Superior temporal gyrus (tissue), 1 donor: ENCODE data around the gene AK5.
"Not testable (repeated sequence)": the region's sequence is repeated elsewhere in the genome, so short reads cannot be mapped to it uniquely, and the experiment has no call there.

ENCODE experiments used
- DNase-seq: peaks from one replicate; pipeline ENCODE4 v3.0.0-alpha.2; 2016; ENCODE audit errors: extremely low spot score

AK5 gene

DNA sequence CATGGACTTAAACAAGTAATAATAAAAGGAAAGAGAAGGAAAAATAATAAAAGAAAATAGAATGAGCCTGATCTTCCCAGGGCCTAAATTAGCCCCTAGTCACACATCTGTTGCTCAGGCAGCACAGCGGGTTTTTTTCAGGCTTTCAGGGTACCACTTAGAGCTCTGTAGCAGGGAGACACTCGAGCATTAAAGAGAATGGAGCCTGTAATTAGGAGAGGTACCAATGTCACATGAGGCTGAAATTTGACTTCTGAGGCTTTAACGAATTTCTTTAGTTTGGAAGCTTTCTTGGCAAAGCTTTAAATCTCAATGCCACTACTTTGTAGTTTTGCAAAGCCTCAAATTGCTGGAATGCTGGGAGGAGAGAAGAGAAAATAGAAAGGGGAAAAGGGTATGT lies 116.3 kb downstream of the AK5 start:
- DNase-seq, result no peak

- DNase-seq, result peak; percentile 94
These were observed 117.6 kb downstream of the AK5 start for GRCh38 chr1:77399250-77400086.

DNA sequence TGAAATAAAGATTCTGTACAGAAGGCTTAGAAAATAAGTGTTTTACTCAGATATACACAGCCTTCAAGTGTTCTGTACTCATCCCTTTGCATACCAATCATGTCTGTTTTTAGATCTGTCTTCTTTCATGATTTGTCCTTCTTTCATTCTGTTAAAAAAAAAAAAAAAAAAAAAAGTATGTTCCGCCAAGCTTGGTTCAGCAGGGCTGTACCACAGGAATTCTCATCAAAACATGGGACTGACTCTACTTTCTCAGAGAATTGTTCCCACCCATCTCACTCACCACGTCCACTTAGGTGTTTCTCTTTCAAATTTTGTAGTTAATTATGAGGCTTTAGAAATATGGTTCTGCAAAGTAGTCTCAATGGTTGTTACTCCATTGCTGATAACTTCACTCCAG lies 119.0 kb downstream of the AK5 start:
- no peak for DNase-seq

DNA sequence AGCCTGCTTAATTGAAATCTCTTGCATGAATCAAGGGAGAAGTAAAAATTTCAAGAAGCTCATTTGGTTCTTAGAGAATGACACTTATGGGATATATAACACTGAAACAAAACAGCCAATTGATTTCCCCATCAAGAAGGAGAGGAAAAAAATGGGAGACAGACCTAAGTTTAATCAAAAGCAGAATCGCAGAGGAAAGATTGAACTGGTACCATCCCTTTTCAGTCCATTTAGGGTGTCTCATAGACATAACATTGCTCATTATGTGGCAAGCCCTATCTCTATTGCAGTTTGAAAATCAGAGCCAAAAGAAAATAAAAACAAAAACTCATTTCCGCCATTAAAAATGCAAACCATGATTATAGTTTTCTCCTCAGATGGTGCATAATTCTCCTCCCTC lies 119.6 kb downstream of the AK5 start:
- no peak for DNase-seq

DNA sequence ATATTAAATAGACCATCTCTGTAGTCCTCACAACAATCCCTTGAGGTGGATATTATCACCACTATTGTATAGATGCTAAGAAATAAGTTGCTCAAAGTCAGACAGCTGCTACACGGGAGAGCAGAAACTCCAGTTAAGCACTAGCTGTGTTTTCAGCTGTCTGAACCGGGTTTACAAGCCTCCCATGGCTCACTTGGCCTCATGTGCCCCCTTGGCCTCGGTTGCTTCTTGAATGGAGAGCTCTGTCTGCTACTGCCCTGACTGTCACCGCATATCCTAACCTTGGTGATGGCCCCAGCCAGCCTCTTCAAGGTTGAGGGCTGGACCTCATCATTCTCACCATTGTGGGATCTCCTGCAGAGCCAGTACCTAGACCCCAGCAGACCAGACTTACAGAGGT lies 123.4 kb downstream of the AK5 start:
- no peak for DNase-seq

GRCh38 chr1:77406661-77407060 lies 124.8 kb downstream of the AK5 start:
- no peak for DNase-seq

DNA sequence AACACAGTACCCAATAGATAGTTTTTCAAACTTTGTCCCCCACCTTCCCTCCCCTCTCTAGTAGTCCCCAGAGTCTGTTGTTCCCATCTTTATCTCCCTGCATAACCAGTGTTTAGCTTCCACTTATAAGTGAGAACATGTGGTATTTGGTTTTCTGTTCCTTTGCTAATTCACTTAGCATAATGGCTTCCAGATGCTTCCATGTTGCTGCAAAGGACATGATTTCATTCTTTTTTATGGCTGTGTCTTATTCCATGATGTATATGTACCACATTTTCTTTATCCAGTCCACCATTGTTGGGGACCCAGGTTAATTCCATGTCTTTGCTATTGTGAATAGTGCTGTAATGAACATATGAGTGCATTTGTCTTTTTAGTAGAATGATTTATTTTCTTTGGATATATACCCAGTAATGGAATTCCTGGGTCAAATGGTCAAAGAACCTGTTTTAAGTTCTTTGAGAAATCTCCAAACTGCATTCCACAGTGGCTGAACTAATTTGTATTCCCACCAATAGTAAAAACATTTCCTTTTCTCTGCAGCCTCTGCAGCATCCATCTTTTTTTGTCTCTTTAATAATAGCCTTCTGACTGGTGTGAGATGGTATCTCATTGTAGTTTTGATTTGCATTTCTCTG lies 126.0 kb downstream of the AK5 start:
- DNase-seq, result no peak

- not testable (repeated sequence) for DNase-seq
These were observed 127.1 kb downstream of the AK5 start for GRCh38 chr1:77408933-77409332.

DNA sequence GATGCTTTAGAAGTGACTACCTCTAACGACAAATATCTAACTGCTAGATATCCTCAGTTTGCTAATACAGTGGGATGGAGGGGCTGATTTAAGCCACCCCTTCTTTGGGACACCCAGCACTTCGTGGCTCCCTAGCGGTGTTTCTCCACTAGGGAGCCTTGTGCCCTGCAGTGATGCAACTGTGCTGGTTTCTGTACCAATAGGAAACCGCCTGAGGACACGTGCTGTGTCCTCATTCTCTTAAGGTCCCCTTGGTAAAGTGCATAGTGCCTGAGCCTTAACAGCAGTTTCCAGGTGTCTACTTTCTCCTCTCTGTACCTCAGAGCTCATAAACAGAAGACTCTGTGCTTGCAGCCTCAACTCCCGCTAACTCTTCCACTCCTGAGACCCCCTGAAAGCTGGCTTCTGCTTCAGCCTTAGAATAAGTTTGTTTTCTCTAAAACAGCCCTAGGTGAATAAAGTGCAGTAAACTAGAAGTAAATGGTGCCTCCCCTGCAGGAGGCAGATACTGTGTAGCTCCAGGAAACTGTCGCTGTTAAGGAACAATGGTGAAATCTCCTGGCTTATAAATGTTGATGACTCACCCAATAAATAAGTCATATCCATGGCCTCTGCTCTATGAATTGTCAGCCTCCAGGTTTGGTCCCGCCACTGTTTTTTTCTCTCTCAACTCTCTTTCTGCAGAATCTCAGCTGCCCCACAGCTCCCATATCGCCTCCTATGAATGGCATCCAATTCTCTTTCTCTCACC lies 130.4 kb downstream of the AK5 start:
- DNase-seq, result no peak

GRCh38 chr1:77412820-77413530 lies 131.2 kb downstream of the AK5 start:
- DNase-seq, result no peak

DNA sequence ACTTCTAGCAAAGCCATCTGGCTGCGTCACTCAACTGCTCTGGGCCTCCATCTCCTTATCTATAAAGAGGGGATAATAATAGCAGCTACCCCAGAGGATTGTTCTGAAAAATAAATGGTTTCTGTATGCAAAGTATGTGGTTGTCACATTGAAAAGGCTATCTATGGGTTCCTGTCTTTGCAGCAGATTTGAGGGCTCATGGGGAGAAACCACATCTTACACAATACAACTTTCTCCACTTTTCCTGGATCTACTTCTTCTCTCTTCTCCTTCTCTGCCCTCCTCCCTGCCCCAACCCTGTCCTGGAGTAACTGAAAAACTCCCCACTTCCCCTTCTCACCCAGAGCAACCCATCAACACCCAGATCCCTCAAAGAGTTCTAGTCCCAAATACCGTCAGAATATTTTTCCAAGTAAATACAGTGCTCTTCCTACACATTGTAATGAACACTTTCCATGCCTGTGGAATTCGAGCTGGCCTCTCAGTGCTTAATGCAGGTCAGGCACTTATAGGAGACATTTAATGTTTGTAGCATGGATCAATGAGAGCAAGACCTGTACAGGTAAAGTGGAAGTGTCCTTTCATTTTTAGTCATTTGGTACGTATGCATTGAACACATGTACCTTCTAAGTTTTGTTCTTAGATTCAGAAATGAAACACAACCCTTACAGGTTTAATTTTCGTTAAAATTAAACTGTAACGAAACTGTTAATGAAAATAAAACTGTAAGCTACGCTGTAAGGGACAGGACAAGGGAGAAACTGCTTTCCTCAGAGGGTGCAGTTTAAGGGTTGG lies 131.9 kb downstream of the AK5 start:
- no peak for DNase-seq

DNA sequence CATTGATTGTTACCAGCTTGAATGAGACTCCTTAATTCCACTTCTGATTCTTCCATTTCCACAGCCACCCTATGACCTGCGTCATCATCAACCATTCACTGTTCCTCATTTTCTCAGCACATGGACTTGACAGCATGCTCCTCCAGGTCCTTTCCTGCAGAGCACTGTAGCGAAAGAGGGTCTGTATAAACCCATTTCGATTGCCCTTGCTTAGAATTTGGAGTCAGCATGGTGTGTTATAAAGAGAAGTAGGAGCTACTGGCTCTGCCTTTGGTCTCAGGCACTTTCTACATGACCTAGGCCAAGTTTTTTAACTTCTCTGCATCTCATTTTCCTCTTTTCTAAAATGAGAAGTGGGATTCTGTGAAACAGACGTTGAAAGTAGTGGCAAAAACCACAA lies 133.8 kb downstream of the AK5 start:
- no peak for DNase-seq

- DNase-seq, result no peak
These were observed 135.1 kb downstream of the AK5 start for GRCh38 chr1:77416692-77417450.

GRCh38 chr1:77418055-77418454 lies 136.2 kb downstream of the AK5 start:
- DNase-seq, result not testable (repeated sequence)

DNA sequence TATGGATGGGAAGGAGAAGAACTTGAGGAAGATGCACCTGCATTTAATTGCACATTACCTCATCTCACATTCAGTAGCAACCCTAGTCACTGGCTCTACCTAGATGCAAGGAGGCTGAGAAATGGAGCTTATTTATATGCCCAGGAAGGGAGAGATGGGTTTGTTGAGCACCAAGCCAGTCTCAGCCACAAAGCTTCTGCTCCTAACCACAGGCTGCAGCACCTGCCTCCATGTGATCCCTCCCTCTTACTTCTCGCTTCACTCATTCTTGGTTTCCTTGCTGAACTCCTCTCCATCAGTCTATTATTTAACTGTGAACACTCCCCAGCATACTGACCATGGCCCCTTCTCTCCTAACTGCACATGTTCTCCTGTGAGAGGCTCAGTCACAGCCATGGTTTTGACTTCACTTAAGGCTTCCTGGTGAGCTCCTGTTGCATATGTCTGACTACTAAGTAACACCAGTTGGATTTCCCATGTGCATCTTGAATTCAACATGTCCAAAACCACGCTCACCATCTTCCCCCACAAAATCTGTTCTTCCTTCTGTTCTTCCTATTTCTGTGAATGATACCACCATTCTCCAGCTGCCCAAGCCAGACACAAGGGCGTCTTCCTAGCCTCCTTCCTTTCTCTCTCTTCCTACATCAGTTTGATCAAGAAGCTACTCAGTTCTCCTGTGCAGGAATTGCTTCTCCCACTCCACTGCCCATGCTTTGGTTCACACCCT lies 139.8 kb downstream of the AK5 start:
- peak; percentile 64 for DNase-seq

- no peak for DNase-seq
These were observed 142.4 kb downstream of the AK5 start for GRCh38 chr1:77424236-77424635.

DNA sequence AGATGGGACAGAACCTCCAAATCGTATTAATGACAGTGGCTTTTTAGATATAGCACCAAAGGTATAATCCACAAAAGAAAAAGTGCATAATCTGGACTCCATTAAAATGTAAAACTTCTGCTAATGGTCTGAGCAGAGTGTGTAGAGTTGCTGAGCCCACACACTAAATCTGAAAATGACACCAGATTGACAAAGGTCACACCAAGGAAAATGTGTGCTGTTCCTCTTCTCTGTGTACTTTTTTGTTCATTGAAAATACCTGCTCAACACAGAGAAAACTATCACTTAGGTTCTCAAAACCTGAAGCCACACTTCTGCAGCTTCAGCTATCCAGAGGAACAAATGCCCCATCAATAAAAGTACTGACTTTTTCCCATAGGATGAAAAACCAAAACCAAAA lies 146.2 kb downstream of the AK5 start:
- no peak for DNase-seq

DNA sequence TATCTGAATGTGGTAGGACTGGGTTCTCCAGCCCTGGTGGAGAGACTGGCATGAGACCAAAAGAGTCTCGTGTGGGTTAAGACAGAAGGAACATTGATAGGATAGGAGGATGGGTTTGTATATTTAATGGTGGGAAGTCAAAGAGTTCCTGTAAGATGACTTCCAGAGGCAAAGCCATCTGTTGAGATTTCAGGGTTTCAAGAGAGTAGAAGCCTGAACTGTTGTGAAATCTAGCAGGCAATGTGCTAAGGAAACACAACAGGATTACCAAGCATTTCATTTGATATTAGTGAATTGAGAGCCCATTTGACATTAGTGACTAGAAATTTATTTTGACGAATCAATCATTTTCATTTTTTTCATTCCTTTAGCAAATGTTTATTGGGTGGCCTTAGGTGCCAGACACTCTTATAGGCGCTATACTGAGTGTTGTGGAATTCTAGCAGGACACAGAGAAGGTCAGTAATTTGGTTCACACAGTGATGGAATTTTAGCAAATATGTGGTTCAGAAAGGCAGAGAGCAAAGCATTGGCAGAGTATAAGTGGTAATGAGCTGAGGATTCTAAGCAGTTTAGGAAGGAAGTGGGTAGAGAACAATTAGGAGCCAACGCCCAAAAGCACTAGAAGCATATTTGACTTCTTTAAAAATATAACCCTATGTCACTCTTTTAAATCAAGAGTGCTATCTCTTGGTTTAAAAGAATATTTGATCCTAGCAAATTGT lies 149.3 kb downstream of the AK5 start:
- no peak for DNase-seq

DNA sequence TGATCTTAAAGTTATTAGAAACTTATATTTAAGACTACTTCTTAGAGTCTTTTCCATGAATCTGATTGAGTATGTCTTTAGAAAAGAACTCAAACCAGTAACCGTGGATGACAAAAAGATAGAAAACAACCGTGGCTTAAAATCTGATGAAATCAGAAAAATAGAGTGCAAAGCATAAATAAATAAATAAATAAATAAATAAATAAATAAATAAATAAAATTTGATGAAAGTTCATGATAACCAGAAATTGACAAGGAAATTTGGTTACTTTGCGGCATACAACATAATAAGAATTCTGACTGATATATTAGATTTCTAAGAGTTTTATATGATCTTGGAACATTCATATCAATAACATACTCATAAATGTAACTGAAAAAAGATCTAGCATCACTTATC lies 152.1 kb downstream of the AK5 start:
- DNase-seq, result no peak
